Measurements from ENCODE around the gene DNAJB13. TPM values are rescaled to one million over a fixed set of nuclear protein-coding genes. Genes with fewer than 3 reads are reported as not detected.

The DNAJB13 gene
- total and polyA plus RNA-seq, 2 donors (not counting 1 experiment from before 2014, with no cell fraction given): 0.15 to 0.27 TPM

DNA sequence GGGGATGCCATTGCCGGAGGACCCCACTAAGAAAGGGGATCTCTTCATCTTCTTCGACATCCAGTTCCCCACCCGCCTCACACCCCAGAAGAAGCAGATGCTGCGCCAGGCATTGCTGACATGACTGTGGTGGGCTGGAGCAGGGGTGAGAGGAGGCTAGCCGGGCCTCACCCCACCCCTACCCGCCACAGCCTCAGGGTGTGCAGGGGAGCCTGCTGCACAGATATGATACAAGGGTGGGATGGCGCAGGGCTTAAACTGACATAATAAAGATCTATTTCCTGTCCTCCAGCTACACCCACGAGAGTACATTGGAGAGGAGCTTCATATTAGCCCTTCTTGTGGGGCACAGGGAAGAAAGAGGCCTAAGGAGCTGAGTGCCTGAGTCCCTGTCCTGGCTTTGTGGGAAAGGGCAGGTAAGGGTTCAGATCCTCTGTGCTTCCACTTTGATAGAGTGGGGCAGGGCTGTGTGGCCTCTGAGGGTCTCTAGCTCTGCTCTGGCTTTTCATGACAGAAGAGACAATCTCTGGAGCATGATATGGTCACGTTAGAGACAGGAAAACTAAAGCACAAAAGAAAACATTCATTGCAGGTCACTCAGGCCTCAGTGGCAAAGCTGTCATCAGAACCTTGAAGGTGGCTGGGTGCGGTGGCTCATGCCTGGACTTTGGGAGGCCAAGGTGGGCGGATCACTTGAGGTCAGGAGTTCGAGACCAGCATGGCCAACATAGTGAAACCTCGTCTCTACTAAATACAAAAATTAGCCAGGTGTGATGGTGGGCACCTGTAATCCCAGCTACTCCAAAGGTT is 19.4 kb downstream of the DNAJB13 start:
- ATAC-seq (ENCODE audit: low read depth) (no peak), DNase-seq (no peak)

More for the DNA sequence above, 19.4 kb downstream of the DNAJB13 start:
- no peaks in the 10 kb centered on the region for H3K27me3 Mint-ChIP-seq
- H3K4me2 ChIP-seq (replicated peaks; ENCODE audit: low read depth, low read length, poor library complexity, severe bottlenecking): peak overlapping the region; percentile 36
- H3K27ac Mint-ChIP-seq: peak overlapping the region; percentile 96
- no peak overlapping the region for H2AFZ ChIP-seq (ENCODE audit: insufficient read depth, low read depth, low read length, poor library complexity, severe bottlenecking)
- intact Hi-C loops (cut with micrococcal nuclease): no loop called here
- peaks cover 0 to 13% of the 10 kb centered on the region in 2 experiments for H3K36me3 ChIP-seq (replicated peaks in 1 of 2; ENCODE audit: control extremely low read depth in 1 of 2, control insufficient read depth in 1 of 2, extremely low read depth in 1 of 2, insufficient read depth in 2 of 2, low read length in 1 of 2)
- TF ChIP-seq, protein P1, sequence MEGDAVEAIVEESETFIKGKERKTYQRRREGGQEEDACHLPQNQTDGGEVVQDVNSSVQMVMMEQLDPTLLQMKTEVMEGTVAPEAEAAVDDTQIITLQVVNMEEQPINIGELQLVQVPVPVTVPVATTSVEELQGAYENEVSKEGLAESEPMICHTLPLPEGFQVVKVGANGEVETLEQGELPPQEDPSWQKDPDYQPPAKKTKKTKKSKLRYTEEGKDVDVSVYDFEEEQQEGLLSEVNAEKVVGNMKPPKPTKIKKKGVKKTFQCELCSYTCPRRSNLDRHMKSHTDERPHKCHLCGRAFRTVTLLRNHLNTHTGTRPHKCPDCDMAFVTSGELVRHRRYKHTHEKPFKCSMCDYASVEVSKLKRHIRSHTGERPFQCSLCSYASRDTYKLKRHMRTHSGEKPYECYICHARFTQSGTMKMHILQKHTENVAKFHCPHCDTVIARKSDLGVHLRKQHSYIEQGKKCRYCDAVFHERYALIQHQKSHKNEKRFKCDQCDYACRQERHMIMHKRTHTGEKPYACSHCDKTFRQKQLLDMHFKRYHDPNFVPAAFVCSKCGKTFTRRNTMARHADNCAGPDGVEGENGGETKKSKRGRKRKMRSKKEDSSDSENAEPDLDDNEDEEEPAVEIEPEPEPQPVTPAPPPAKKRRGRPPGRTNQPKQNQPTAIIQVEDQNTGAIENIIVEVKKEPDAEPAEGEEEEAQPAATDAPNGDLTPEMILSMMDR (IDR thresholded peaks at IDR 0.05): no peak
- TF ChIP-seq EZH2 (IDR thresholded peaks at IDR 0.05; ENCODE audit: borderline replicate concordance, insufficient read depth, low read depth, low read length, poor library complexity, severe bottlenecking): no peak
- H3K9me3 Mint-ChIP-seq (ENCODE audit: insufficient read depth): no peaks in the 10 kb centered on the region
- no peak overlapping the region for H3K4me3 ChIP-seq (ENCODE audit: control extremely low read depth in 1 of 5, extremely low read depth in 1 of 5, insufficient read depth in 1 of 5, low read depth in 2 of 5, low read length in 4 of 5)
- POLR2A ChIA-PET: interaction anchor here (0.5 to 9.4 kb wide), 9 partner anchors 11 to 124 kb away, joined by 3 to 155 read pairs (median 4); partner anchors contain the start of gene UCP2
- CTCF ChIA-PET: interaction anchor here (1.2 to 9.9 kb wide), 3 partner anchors 11 to 62 kb away, joined by 3 to 97 read pairs (median 4); partner anchors contain the start of gene UCP2
- H3K9me3 ChIP-seq (ENCODE audit: control extremely low read depth in 1 of 3, control insufficient read depth in 2 of 3, insufficient read depth in 1 of 3, low read length in 2 of 3): no peaks in the 10 kb centered on the region
- WGBS (ENCODE audit: insufficient coverage): 73% methylated on average over 3 of the region's 13 CpGs
- peak overlapping the region; percentile 48 to 78 for H3K27ac ChIP-seq (ENCODE audit: low read length in 2 of 2)
- no peaks in the 10 kb centered on the region for H3K27me3 ChIP-seq (replicated peaks in 1 of 4; ENCODE audit: control extremely low read depth in 1 of 4, control insufficient read depth in 3 of 4, insufficient read depth in 4 of 4, low read length in 3 of 4)
- H3K4me3 Mint-ChIP-seq: peak overlapping the region; percentile 1
- H3K79me2 ChIP-seq (ENCODE audit: control insufficient read depth, insufficient read depth, low read length): peaks cover 2% of the 10 kb centered on the region
- H4K20me1 ChIP-seq (ENCODE audit: control insufficient read depth, insufficient read depth, low read length, poor library complexity, severe bottlenecking): peaks cover 29% of the 10 kb centered on the region
- H3K4me1 Mint-ChIP-seq: peaks cover 76% of the 10 kb centered on the region
- peaks cover 66 to 75% of the 10 kb centered on the region in 2 donors for H3K4me1 ChIP-seq (ENCODE audit: control insufficient read depth in 2 of 2, insufficient read depth in 2 of 2, low read length in 2 of 2)
- no peak overlapping the region for H3K9ac ChIP-seq (ENCODE audit: low read length)
